ENCODE measurements around the gene SLC6A12. TPM values are rescaled to one million over a fixed set of nuclear protein-coding genes. Genes with fewer than 3 reads are reported as not detected.
A peak's percentile ranks its signal among the peaks of the same experiment; 100 is the strongest.

Gene SLC6A12
- total RNA-seq, 1 experiment from 2014 or later = not detected

DNA sequence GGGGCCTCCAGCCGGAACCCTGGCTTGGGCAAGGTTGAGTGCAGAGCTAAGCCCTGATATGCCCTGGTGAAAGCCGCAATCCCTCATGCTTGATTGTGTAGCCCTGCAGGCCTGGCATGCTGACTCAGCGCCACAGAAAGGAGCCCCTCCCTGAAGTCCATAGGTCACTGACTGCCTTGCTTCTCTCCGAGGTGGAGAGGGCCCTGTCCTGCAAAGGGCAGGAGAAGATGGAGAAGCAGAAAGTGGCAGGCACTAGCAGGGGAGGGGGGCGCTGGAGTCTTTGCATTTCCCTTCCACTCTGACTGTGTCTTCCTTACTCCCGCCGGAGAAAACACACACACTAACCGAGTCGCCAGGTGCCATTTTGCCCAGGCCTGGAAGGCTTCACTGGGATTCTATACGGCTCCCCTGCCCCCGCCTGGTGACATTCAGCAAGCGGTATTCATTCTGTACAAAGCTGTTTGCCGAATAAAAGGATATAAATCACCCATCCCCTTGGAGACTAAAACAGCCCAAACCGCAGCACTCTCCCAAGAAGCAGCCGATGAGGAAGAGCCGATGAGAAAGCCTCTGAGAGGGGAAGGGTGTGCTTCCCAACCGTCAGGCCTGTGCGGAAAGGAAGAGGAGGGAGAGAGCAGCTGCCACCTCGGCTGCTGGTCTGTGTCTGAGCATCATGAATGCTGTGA, 69.8 kb downstream of the SLC6A12 start:
- intact Hi-C loops (cut with micrococcal nuclease; ENCODE audit: unreplicated experiment) = loop anchor here (1.0 kb wide), 1 partner anchor 32 kb away; no protein-coding TSS in a partner anchor
- ChIA-PET CTCF (no interaction called here), POLR2A (ENCODE audit: unreplicated experiment) (no interaction called here)
- peaks cover 30% of the 10 kb centered on the region for H3K27me3 ChIP-seq (ENCODE audit: insufficient read depth, low read depth)
- no peak overlapping the region for H3K4me2 ChIP-seq
- no peak overlapping the region for H3K4me3 ChIP-seq
- no TSS peak for BruUV-seq (replicated peaks)
- H3K9me3 ChIP-seq (ENCODE audit: insufficient read depth, low read depth) = no peaks in the 10 kb centered on the region
- H3K36me3 ChIP-seq (ENCODE audit: low read depth) = no peaks in the 10 kb centered on the region
- no peaks in the 10 kb centered on the region; the same call in 1 of the 2 replicates for H3F3A ChIP-seq (ENCODE audit: insufficient read depth, low read depth)
- 0 out of 2 replicates have a peak, but pooled peaks cover 4% of the 10 kb centered on the region for H3K4me1 ChIP-seq (replicated peaks; ENCODE audit: insufficient read depth)
- H3K9me2 ChIP-seq (ENCODE audit: insufficient read depth) = no peaks in the 10 kb centered on the region
- no peaks in the 10 kb centered on the region for H3K79me2 ChIP-seq (ENCODE audit: low read depth)
- TF ChIP-seq EZH2 (IDR thresholded peaks at IDR 0.05; ENCODE audit: low read depth) = no peak
- TF ChIP-seq, protein P1, sequence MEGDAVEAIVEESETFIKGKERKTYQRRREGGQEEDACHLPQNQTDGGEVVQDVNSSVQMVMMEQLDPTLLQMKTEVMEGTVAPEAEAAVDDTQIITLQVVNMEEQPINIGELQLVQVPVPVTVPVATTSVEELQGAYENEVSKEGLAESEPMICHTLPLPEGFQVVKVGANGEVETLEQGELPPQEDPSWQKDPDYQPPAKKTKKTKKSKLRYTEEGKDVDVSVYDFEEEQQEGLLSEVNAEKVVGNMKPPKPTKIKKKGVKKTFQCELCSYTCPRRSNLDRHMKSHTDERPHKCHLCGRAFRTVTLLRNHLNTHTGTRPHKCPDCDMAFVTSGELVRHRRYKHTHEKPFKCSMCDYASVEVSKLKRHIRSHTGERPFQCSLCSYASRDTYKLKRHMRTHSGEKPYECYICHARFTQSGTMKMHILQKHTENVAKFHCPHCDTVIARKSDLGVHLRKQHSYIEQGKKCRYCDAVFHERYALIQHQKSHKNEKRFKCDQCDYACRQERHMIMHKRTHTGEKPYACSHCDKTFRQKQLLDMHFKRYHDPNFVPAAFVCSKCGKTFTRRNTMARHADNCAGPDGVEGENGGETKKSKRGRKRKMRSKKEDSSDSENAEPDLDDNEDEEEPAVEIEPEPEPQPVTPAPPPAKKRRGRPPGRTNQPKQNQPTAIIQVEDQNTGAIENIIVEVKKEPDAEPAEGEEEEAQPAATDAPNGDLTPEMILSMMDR (conservative IDR thresholded peaks at IDR 0.05) = no peak
- peak in 1 of 2 experiments; percentile 25 for DNase-seq
- no peak overlapping the region for H2AFZ ChIP-seq
- H4K20me1 ChIP-seq (ENCODE audit: insufficient read depth) = no peaks in the 10 kb centered on the region
- H3K27ac ChIP-seq = no peak overlapping the region

DNA sequence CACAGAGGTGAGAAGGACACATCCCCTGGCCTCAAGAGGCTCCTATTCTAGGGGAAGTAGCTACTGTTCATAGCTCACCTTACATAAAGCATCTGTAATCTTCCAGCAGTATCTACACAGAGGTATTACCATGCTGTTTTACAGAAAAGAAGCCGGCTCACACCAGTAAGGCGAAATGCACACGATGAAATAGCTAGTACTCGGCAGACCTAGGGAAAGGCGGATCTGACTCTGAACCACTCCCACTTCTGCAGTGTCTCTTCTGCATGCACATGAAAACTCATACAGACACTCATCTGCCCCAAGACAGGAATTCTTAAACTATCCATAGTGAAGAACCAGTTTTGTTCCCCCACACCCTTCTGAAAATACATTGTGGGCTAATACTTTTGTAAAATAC, 73.8 kb downstream of the SLC6A12 start:
- TF ChIP-seq, protein P1 (conservative IDR thresholded peaks at IDR 0.05) = no peak
- TF ChIP-seq EZH2 (IDR thresholded peaks at IDR 0.05; ENCODE audit: low read depth) = no peak
- Histone ChIP-seq H3K27ac (no peak overlapping the region), H3K9me2 (ENCODE audit: insufficient read depth) (no peaks in the 10 kb centered on the region), H4K20me1 (ENCODE audit: insufficient read depth) (no peaks in the 10 kb centered on the region), H3K4me2 (no peak overlapping the region), H3K27me3 (ENCODE audit: insufficient read depth, low read depth) (peaks cover 16% of the 10 kb centered on the region), H3K9me3 (ENCODE audit: insufficient read depth, low read depth) (no peaks in the 10 kb centered on the region), H3K36me3 (ENCODE audit: low read depth) (no peaks in the 10 kb centered on the region), H2AFZ (no peak overlapping the region), H3K79me2 (ENCODE audit: low read depth) (no peaks in the 10 kb centered on the region), H3F3A (ENCODE audit: insufficient read depth, low read depth) (no peaks in the 10 kb centered on the region; the same call in 1 of the 2 replicates), H3K4me3 (no peak overlapping the region), H3K4me1 (replicated peaks; ENCODE audit: insufficient read depth) (0 out of 2 replicates have a peak, but pooled peaks cover 4% of the 10 kb centered on the region)
- DNase-seq = no peak
- intact Hi-C loops (cut with micrococcal nuclease; ENCODE audit: unreplicated experiment) = no loop called here
- ChIA-PET POLR2A (ENCODE audit: unreplicated experiment) (no interaction called here), CTCF (no interaction called here)
- BruUV-seq (replicated peaks) = no TSS peak

Other genes starting within 250 kb of the SLC6A12 start
- gene IQSEC3, start 147.4 kb downstream of the SLC6A12 start, total RNA-seq (2021) = not detected in 2 replicates
- not detected in 2 replicates for gene SLC6A13, start 48.7 kb upstream of the SLC6A12 start, total RNA-seq (2021)
- gene KDM5A, start 175.2 kb upstream of the SLC6A12 start, total RNA-seq (2021) = 61.0 and 68.0 TPM in 2 replicates
- gene CCDC77, start 187.5 kb upstream of the SLC6A12 start, total RNA-seq (2021) = 20.4 and 20.9 TPM in 2 replicates
- gene B4GALNT3, start 245.8 kb upstream of the SLC6A12 start, total RNA-seq (2021) = 7.1 and 8.0 TPM in 2 replicates